Measurements from ENCODE around the gene KIF26B. TPM values are rescaled to one million over a fixed set of nuclear protein-coding genes. Genes with fewer than 3 reads are reported as not detected.

Gene KIF26B
- total RNA-seq, 2 donors from 2014 or later, result 0.83 to 1.3 TPM

DNA sequence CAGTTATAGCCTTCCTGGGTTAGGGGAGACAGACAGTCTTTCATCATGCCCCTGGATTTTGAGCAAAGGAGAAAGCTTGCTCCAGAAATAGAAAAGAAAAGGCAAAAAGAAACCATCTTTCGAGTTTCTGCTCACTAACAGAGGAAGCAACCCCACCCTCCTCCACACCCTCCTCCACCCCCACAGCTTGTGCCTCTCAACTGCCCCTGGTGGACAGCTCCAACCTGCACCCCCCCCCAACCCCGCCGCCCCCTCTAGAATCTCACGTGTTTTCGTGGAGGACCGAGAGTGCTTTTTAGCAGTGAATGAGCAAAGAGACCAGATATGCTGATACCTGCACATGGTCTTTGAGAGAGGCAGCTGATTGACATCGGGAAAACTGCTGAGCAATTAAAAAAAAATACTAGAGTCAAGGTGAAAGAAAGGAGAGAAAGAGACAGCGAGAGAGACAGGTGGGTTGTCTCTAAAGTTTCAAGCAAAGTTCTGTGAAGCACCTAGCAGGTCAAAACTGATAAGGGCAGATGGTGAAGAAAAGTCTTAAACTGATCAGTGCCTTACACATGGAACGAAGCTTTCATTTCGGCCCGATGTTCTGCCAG, 358.3 kb downstream of the KIF26B start:
- H3K4me3 ChIP-seq, result no peak overlapping the region
- TF ChIP-seq CTCF (IDR thresholded peaks at IDR 0.05), result peak in 1 of 2 donors; percentile 14
- H3K27me3 ChIP-seq, result no peaks in the 10 kb centered on the region
- DNase-seq (ENCODE audit: low spot score), result no peak
- H3K9me3 ChIP-seq, result no peaks in the 10 kb centered on the region
- H3K36me3 ChIP-seq, result no peaks in the 10 kb centered on the region
- H3K27ac ChIP-seq, result no peak overlapping the region
- peaks cover 0 to 8% of the 10 kb centered on the region in 2 donors for H3K4me1 ChIP-seq

DNA sequence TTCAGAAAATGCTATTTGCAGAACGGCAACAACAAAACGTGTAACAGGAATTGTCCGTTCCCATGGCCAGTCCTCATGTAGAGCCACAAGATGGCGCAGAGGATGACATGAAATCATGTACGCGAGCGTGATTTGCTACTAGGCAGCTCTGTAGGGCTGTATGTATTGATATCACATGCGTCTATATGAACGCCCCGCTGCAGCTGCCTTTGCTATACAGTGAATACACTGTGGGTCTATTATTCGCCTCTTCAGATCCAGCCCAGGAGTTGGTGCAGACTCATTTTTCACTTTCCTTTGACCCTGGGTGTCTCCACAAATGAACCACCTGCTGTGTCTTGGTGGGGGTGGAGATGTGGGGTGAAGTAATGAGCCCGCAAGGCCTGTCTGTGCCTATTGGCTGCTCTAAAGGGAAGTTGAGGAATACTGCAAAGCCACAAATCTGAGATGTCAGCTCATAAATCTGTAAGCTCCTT, 361.5 kb downstream of the KIF26B start:
- Histone ChIP-seq H3K4me1 (peaks cover 0 to 8% of the 10 kb centered on the region in 2 donors), H3K27ac (no peak overlapping the region), H3K27me3 (no peaks in the 10 kb centered on the region), H3K4me3 (no peak overlapping the region), H3K9me3 (no peaks in the 10 kb centered on the region), H3K36me3 (no peaks in the 10 kb centered on the region)
- no peak for TF ChIP-seq CTCF (IDR thresholded peaks at IDR 0.05)
- no peak for DNase-seq (ENCODE audit: low spot score)

- no peaks in the 10 kb centered on the region for H3K27me3 ChIP-seq
- no peak overlapping the region for H3K27ac ChIP-seq
- H3K4me1 ChIP-seq, result no peaks in the 10 kb centered on the region
- no peaks in the 10 kb centered on the region for H3K36me3 ChIP-seq
- no peaks in the 10 kb centered on the region for H3K9me3 ChIP-seq
- no peak for DNase-seq (ENCODE audit: low spot score)
- TF ChIP-seq CTCF (IDR thresholded peaks at IDR 0.05), result no peak
- no peak overlapping the region for H3K4me3 ChIP-seq
Observed at GRCh38 chr1:245520611-245521010, 365.8 kb downstream of the KIF26B start.

DNA sequence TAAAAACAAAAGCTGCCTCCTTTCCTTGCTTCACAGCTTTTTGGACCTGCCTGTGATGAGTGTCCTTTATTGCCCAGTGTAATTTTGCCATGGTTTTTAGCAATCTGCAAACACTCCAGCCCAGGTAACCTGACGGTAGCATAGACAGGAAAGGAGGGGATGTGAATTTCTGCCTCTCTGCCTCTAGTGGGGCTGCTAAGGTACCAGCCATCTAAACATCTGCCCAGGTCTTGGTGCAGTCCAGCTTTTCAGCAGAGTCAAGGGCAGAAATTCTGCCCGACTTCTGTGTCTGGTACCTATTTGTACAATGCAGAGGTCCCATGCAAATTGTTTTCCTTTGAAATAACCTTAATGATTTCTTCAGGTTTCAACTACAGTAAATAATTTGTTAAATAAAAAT, 371.4 kb downstream of the KIF26B start:
- H3K4me3 ChIP-seq, result no peak overlapping the region
- H3K27me3 ChIP-seq, result no peaks in the 10 kb centered on the region
- DNase-seq (ENCODE audit: low spot score), result no peak
- H3K36me3 ChIP-seq, result no peaks in the 10 kb centered on the region
- TF ChIP-seq CTCF (IDR thresholded peaks at IDR 0.05), result no peak
- no peaks in the 10 kb centered on the region for H3K4me1 ChIP-seq
- H3K9me3 ChIP-seq, result no peaks in the 10 kb centered on the region
- H3K27ac ChIP-seq, result no peak overlapping the region

- no peaks in the 10 kb centered on the region for H3K4me1 ChIP-seq
- no peaks in the 10 kb centered on the region for H3K36me3 ChIP-seq
- no peaks in the 10 kb centered on the region for H3K9me3 ChIP-seq
- DNase-seq (ENCODE audit: low spot score), result no peak
- H3K27ac ChIP-seq, result no peak overlapping the region
- TF ChIP-seq CTCF (IDR thresholded peaks at IDR 0.05), result no peak
- no peaks in the 10 kb centered on the region for H3K27me3 ChIP-seq
- no peak overlapping the region for H3K4me3 ChIP-seq
Observed at GRCh38 chr1:245528258-245528635, 373.5 kb downstream of the KIF26B start.

GRCh38 chr1:245530937-245531336, 376.2 kb downstream of the KIF26B start:
- Histone ChIP-seq H3K27ac (no peak overlapping the region), H3K36me3 (no peaks in the 10 kb centered on the region), H3K4me1 (no peaks in the 10 kb centered on the region), H3K9me3 (no peaks in the 10 kb centered on the region), H3K4me3 (no peak overlapping the region), H3K27me3 (no peaks in the 10 kb centered on the region)
- DNase-seq (ENCODE audit: low spot score), result no peak
- TF ChIP-seq CTCF (IDR thresholded peaks at IDR 0.05), result no peak
